GM21367 (cell line): ENCODE measurements around the gene TEX44.
"Not testable (repeated sequence)": the region's sequence is repeated elsewhere in the genome, so short reads cannot be mapped to it uniquely, and the experiment has no call there.

ENCODE experiments used
- ATAC-seq: cut with Tn5 transposase; IDR thresholded peaks from one replicate; pipeline ENCODE4 v1.9.1; 2021; ENCODE audit not compliant: unreplicated experiment

The TEX44 gene

GRCh38 chr2:231570915-231571314 is 21.7 kb upstream of the TEX44 start:
- ATAC-seq = not testable (repeated sequence)

DNA sequence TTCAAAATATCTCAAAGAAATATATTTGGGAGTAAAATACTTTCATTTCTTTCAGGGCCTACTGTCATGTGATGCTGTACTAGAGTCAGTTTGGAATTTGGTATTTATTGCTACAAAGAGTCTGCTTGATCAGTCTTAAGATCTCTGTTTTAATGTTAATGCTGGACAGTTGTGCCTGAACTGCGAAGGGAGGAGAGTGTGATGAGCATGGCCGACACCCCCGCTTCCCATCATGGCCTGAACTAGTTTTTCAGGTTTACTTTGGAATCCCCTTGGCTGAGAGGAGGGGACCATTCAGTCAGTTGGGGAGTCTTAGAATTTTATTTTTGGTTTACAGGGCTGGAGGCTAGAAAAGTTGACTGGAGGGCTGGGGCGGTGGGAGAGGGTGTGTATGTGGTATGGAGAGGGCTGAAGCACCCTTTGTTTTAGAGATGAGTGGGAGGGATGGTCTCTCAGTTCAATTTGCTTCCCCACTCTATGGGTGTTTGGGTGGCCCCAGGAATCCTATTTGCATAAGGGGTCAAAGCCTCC is 20.9 kb upstream of the TEX44 start:
- ATAC-seq = no peak

- ATAC-seq = no peak
Measured at GRCh38 chr2:231573096-231573495, 19.6 kb upstream of the TEX44 start.

DNA sequence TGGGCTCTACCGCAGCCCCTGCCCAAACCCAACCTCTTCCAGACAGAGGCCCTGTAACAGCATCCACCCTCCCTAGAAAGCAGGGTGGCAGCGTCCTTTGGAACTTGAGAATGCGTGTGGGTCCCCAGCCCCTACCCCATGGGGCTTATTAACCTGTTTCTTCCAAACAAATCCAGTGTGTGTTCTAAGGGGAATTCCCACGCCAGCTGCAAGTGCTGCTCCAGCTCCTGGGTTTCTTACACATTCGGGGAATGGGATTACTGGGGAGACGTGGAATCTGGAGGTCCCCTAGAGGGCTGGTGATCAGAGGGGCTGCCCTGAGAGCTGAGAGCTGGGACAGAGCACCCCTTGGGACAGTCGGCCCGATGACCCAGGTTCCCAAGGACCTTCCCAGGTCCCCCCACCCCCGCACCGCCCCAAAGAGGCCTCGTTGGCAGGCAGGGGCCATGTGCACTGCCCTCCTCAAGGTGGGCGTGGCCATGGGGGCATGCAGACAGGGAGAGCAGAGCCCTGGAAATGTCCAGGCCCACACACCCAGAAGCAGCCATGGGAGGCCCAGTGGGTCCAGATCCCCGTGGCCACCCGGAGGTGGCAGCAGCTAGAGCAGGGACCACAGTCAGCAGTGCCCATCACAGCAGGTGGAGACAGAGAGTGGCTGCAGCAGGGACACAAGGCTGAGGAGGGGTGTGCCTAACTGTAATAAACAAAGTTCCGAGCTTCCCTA is 18.8 kb upstream of the TEX44 start:
- ATAC-seq = no peak

DNA sequence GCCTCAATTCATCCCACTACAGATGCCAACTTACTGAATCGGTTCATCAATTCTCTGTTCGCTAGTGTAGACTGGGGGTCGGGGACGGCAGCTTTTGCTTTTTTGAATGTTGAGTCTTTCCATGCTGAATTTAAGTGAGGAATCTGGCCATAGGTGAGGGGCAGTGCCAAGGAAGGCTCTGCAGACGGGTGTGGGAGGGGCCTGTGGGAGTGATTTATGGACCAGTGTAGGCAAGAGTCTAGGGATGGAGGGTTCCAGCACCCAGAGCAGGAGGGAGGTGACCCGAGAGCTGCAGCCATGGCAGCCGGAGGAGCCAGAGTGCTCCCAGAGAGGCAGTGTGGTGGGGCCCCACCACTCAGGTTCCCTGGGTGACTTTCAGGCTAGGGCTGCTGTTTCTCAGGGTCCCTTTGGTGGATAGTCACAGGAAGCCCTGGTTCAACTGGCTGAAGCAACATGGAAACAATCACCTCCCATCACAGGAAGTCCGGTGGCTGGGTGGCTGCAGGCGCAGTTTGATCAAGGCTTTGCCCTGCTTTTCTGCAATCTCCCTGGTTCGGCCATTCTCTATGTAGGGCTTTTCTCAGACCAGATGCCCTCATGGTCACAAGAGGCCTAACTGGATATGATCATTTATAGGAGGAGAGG is 16.9 kb upstream of the TEX44 start:
- no peak for ATAC-seq

DNA sequence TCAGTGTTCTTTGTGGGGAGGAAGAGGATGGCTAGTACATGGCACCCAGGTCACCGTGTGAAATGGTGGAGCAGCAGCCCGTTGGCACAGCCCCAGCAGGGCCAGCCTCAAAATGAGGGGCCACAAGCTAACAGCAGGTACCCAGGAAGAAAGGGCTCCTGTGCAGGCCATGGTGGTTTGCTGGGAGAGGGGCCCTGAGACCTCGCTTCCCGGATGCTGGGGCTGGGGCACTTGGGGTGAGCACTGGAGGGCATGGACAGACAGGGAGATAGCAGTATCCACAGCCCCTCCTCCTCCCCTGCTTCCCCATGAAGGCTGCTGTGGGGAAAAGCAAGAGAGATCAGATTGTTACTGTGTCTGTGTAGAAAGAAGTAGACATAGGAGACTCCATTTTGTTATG is 16.2 kb upstream of the TEX44 start:
- no peak for ATAC-seq

DNA sequence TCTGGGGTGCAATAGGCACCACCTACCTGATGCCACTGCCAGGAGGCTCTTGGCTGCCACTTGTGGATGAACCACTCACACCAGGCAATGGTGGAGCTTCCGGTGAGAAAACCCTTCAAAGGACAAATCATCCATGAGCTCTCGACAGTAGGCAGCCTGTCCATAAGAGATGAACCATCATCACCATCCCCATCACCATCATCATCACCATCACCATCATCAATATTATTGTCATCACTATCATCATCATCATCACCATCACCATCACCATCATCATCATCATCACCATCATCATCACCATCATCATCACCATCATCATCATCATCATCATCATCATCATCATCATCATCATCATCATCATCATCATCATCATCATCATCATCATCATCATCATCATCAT is 14.0 kb upstream of the TEX44 start:
- ATAC-seq = not testable (repeated sequence)

- ATAC-seq = no peak
Measured at GRCh38 chr2:231579560-231579959, 13.1 kb upstream of the TEX44 start.

- no peak for ATAC-seq
Measured at GRCh38 chr2:231581328-231581727, 11.3 kb upstream of the TEX44 start.

DNA sequence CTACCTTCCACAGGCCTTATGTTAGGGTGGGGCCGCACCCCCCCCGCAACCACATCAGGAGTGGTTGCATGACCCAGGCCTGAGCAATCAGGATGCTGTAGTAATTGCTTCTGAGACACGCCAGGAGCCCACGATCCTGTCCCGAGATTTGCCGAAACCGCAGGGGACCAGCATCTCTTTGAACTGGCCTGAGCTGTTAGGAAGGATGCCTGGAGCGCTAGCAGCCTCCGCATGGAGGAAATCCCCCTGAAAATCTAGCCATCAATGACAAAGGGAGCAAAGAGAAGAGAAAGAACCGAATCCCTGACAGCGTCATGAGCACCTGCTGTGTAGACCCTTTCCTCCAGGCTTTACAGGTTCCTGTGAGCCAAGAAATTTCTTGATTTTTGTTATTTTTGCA is 8.7 kb upstream of the TEX44 start:
- ATAC-seq = no peak

DNA sequence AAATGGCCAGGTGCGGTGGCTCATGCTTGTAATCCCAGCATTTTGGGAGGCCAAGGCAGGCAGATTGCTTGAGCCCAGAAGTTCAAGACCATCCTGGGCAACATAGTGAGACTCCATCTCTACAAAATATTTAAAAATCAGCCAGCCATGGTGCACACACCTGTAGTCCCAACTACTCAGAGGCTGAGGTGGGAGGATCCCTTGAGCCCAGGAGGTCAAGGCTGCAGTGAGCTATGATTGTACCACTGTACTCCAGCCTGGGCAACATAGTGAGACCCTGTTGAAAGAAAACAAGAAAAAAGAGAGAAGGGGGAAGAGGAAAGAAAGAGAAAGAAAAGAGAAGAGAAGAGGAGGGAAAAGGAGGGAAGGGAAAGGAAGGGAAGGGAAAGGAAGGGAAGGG is 4.9 kb upstream of the TEX44 start:
- not testable (repeated sequence) for ATAC-seq

DNA sequence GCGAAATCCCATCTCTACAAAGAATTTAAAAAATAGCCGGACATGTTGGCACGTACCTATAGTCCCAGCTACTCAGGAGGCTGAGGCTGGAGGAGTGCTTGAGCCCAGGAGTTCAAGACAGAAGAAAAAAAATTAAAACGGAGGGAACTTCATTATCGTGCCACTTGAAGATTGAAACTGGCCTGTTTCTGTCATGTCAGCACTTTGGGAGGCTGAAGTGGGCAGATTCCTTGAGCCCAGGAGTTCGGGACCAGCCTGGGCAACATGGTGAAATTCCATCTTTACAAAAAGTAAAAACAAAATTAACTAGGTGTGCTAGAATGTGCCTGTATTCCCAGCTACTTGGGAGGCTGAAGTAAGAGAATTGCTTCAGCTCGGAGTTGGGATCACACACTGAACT is 3.0 kb upstream of the TEX44 start:
- ATAC-seq = no peak

DNA sequence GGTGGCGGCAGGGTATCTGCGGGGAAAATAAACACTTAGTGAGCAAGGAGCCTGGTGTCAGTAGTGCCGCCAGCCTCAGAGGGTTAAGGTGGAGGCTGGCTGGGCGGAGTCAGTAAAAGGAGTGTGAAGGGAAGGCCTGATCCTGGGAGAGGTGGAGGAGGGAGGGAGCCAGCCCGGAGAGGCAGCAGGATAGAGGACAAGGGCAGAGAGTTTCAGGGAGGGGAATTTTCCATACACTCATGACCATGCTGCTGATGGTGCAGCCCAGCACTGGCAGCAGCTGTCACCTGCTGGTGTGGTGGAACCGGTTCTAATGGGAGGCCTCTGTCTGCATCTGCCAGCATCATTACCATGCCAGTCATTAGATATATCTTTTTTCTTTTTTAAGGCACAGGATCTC is 2.0 kb upstream of the TEX44 start:
- ATAC-seq = no peak

DNA sequence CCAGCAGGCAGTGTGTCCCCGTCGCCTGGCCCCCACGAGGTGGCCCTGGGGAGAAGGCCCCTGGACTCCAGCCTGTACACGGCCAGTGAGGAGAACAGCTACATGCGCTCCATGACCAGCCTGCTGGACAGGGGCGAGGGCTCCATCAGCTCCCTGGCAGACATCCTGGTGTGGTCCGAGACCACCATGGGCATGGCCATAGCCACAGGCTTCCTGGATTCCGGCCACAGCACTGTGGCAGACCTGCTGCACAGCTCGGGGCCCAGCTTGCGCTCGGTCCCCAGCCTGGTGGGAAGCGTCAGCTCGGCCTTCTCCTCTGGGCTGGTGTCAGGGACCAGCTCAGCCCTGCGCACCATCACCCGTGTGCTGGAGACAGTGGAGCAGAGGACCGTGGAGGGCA is 1.0 kb downstream of the TEX44 start:
- no peak for ATAC-seq

- no peak for ATAC-seq
Measured at GRCh38 chr2:231597014-231597611, 4.4 kb downstream of the TEX44 start.

DNA sequence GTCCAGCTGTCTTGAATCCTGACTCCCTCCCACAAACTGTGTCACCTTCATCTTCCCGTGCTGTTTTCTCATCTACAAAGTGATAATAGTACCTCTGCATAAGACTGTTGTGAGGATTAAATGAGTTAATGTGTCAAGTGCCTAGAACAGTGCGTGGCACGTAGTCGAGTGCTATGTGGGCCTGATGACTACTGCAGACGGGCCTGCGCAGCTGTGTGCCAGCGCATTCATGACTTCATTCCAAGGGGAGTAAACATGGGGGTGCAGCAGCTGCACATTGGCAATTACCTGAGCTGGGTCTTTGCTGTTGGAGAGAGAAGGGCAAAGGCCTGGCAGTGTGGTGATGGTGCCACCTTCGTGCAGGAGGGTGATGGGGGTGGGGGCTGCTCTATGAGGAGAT is 5.0 kb downstream of the TEX44 start:
- no peak for ATAC-seq

- ATAC-seq = no peak
Measured at GRCh38 chr2:231600619-231601355, 8.1 kb downstream of the TEX44 start.

GRCh38 chr2:231601356-231602229 is 8.9 kb downstream of the TEX44 start:
- no peak for ATAC-seq

DNA sequence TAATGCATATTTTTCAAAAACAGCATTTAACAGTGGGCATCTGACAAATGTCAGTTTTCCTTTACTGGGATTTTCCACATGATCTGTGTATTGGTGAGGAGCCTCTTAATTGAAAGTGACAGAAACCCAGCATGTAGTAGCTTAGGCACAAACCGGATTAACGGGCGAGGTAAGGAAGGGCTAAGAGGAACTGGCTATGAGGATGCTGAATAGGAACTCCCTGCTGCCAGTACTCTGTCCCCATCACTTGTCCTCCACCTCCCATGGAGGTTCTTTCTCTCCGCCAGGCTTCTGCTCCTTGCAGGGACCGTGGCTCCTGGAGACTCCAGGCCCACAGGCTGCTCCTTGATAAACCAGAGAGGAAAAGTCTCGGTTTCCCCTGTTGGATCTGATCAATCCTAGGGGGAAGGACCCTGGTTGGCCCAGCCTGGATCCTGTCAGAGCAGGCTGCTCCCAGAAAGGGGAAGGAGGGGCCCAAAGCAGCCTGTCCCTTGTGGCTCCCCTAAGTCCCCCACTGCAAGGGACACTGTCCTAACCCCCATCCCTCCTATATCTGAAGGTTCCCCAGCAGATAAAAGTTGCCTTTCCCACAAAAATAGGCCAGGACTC is 10.3 kb downstream of the TEX44 start:
- no peak for ATAC-seq

DNA sequence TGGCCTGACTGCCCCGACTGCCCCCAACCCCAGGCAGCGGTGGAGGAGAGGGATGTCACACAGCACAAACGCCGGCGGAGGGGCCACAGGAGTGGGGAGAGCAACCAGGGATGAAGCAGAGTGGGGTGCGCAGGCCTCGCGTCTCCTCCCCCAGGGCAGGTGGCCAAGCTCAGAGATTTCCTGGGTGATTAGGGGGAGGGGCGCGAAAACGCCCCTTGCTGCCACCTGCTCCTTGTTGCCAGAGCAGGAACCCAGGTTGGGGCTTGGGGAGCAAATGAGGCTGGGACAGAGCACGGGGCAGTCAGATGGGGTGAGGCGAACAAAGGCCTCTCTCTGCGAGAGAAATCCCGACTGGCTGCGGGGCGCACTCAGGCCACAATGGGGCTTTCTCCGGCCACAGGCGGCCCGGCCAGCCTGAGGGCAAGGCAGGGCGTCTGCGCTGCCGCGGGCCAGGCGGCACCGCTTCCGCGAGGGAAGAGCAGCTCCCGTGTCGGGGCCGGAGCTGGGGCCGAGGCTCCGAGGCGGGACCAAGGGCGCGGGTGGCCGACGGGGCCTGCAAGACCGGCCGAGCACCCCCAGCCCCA is 11.5 kb downstream of the TEX44 start:
- peak; percentile 41 for ATAC-seq
